K562 (cell line): ENCODE measurements around the gene ZFYVE19. TPM values are rescaled to one million over a fixed set of nuclear protein-coding genes. Genes with fewer than 3 reads are reported as not detected.
A peak's percentile ranks its signal among the peaks of the same experiment; 100 is the strongest.

Source experiments
- CC2D1A ChIP-seq: fragments of 450-650 bp; IDR thresholded peaks from 2 replicates; pipeline ENCODE4 v1.6.1; 2017; ENCODE audit warnings: mild to moderate bottlenecking
- CREM ChIP-seq: IDR thresholded peaks from 2 replicates; pipeline ENCODE4 v1.6.1; 2014; ENCODE audit warnings: antibody characterized with exemption, low read depth
- CTBP1 ChIP-seq: fragments of 450-650 bp; IDR thresholded peaks from 2 replicates; pipeline ENCODE4 v1.6.1; 2016; ENCODE audit warnings: borderline replicate concordance
- DEAF1 ChIP-seq: fragments of 450-650 bp; formaldehyde crosslinking; IDR thresholded peaks from 2 replicates; pipeline ENCODE4 v1.4.0; 2020; ENCODE audit warnings: mild to moderate bottlenecking, moderate library complexity
- EP400 ChIP-seq: fragments of 450-650 bp; IDR thresholded peaks from 2 replicates; pipeline ENCODE4 v1.6.1; 2017; ENCODE audit warnings: antibody characterized with exemption, mild to moderate bottlenecking, moderate library complexity
- HNRNPUL1 ChIP-seq: fragments of 200-400 bp; formaldehyde crosslinking; IDR thresholded peaks from 2 replicates; pipeline ENCODE4 v1.6.1; 2017; ENCODE audit warnings: low read length
- HOXB6 ChIP-seq: fragments of 250-450 bp; sonication (Bioruptor Pico); IDR thresholded peaks from 2 replicates; pipeline ENCODE4 v1.5.1; 2022; ENCODE audit warnings: mild to moderate bottlenecking, borderline replicate concordance
- JUND ChIP-seq, 2 experiments: IDR thresholded peaks; 2 replicates in 1 of 2; 3 replicates in 1 of 2; pipeline ENCODE4 v1.6.1; 2011; ENCODE audit warnings: borderline replicate concordance in 2 of 2, low read depth in 2 of 2, low read length in 2 of 2, improper control_type of control experiment in 1 of 2, missing biosample characterization in 1 of 2, missing genetic modification characterization in 1 of 2, missing genetic modification reagents in 1 of 2
- MBD2 ChIP-seq: sonication (generic); IDR thresholded peaks from 2 replicates; pipeline ENCODE4 v1.6.1; 2016; ENCODE audit warnings: low read depth, borderline replicate concordance
- MEIS2 ChIP-seq: fragments of 450-650 bp; IDR thresholded peaks from 2 replicates; pipeline ENCODE4 v1.6.1; 2014; ENCODE audit warnings: mild to moderate bottlenecking; ENCODE audit not compliant: partially characterized antibody
- MYC ChIP-seq, 2 experiments: fragments of 250-450 bp in 1 of 2; sonication (Bioruptor Pico) in 1 of 2; IDR thresholded peaks; 2 replicates each; pipeline versions ENCODE4 v1.5.1 to v1.6.1; 2012 to 2021; ENCODE audit warnings: low read depth in 2 of 2, borderline replicate concordance in 1 of 2, improper control_type of control experiment in 1 of 2, low read length in 1 of 2, mild to moderate bottlenecking in 1 of 2, moderate library complexity in 1 of 2
- POLR2G ChIP-seq: fragments of 200-400 bp; formaldehyde crosslinking; IDR thresholded peaks from 2 replicates; pipeline ENCODE4 v1.6.1; 2017; ENCODE audit warnings: low read depth, mild to moderate bottlenecking, antibody characterized with exemption, low read length, moderate library complexity
- RAD51 ChIP-seq: fragments of 450-650 bp; IDR thresholded peaks from 2 replicates; pipeline ENCODE4 v1.7.1; 2016; ENCODE audit warnings: low read depth, mild to moderate bottlenecking, borderline replicate concordance
- RBFOX2 ChIP-seq: fragments of 200-400 bp; formaldehyde crosslinking; IDR thresholded peaks from 2 replicates; pipeline ENCODE4 v1.6.1; 2017; ENCODE audit warnings: low read depth, mild to moderate bottlenecking, low read length, moderate library complexity
- RBM34 ChIP-seq: fragments of 200-400 bp; formaldehyde crosslinking; IDR thresholded peaks from 2 replicates; pipeline ENCODE4 v1.6.1; 2018; ENCODE audit warnings: low read length, borderline replicate concordance; ENCODE audit not compliant: insufficient read depth
- SMAD2 ChIP-seq: fragments of 150-350 bp; IDR thresholded peaks from 2 replicates; pipeline ENCODE4 v1.6.1; 2014; ENCODE audit warnings: low read depth, mild to moderate bottlenecking, low read length
- SMC3 ChIP-seq: conservative IDR thresholded peaks from 2 replicates; pipeline ENCODE4 v1.6.1; 2011; ENCODE audit warnings: low read depth, low read length, improper control_type of control experiment; ENCODE audit not compliant: insufficient read depth
- ZNF263 ChIP-seq: sonication (generic); formaldehyde crosslinking; IDR thresholded peaks from 2 replicates; pipeline ENCODE4 v1.8.0; 2022; ENCODE audit warnings: mild to moderate bottlenecking, missing genetic modification reagents, borderline replicate concordance
- ZNF282 ChIP-seq: sonication (generic); formaldehyde crosslinking; IDR thresholded peaks from 2 replicates; pipeline ENCODE4 v1.8.1; 2023; ENCODE audit warnings: missing genetic modification reagents
- ZSCAN32 ChIP-seq: fragments of 450-650 bp; formaldehyde crosslinking; IDR thresholded peaks from 2 replicates; pipeline ENCODE4 v1.4.0; 2020; ENCODE audit warnings: mild to moderate bottlenecking, moderate library complexity
- polyA plus RNA-seq, 8 experiments: library from polyadenylated mRNA; depleted of rRNA in 4 of 8; stranded (reverse) in 5 of 8; unstranded in 3 of 8; fragments of >200 nt; fragmentation: Nextera tagmentation in 2 of 8; fragmentation: Illumina TruSeq in 1 of 8; extraction: Ambion mirVana in 2 of 8; extraction: Trizol in 1 of 8; gene quantifications; 2 replicates each; pipeline versions ENCODE4 v1.2.1 to v1.2.3, GENCODE V29; 2011 to 2014; ENCODE audit warnings: inconsistent platforms in 1 of 8, missing spikeins in 1 of 8
- total RNA-seq, 7 experiments: library from RNA; depleted of rRNA in 6 of 7; stranded (reverse); fragments of >200 nt in 6 of 7; fragmentation: Illumina TruSeq in 2 of 7; extraction: Trizol in 2 of 7; gene quantifications; 2 replicates each; pipeline versions ENCODE4 v1.2.1 to v1.2.3, GENCODE V29; 2011 to 2021; ENCODE audit warnings: low replicate concordance in 1 of 7
- TF ChIP-seq, protein P1 (sequence below): fragments of 250-450 bp; sonication (Bioruptor Pico); IDR thresholded peaks from 2 replicates; pipeline ENCODE4 v1.5.0; 2020; ENCODE audit warnings: mild to moderate bottlenecking
- TF ChIP-seq, protein P2 (sequence below): sonication (generic); formaldehyde crosslinking; IDR thresholded peaks from 2 replicates; pipeline ENCODE4 v1.8.0; 2022; ENCODE audit warnings: missing genetic modification reagents, mild to moderate bottlenecking, moderate library complexity, borderline replicate concordance

ZFYVE19 gene
- total and polyA plus RNA-seq, 9 of the 15 experiments (the other 6 are each of a cell fraction or from before 2014, with no cell fraction given) = 1.5 to 36.8 (median 19.9) TPM

DNA sequence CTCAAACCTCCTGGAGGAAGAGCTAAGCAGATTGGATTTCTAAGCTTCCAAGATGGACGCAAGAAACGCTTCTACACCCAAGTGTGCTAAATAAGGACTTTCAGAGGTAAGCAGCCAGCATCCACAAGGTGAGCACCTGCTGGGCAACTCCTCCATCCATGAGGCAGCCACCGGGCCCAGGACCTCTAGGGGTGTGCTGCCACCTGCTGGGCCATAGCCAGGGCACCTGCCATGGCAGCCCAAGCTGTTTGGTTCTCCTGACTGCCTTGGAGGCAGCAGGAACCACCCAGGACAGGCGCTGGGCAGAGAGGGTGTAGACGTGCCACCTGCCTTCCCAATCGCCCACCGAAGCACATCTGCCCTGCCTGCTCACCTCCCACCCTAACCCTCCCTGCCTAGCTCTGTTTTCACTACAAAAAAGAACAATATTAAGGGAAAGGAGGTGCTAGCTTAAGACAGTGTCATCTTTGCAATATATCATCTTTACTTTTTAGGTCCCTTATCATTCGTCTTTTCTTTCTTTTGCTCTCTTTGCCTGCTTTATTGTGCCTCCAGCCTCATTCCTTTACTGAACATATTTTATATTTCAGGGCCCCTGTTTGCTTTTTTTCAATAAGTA, 24.2 kb upstream of the ZFYVE19 start (continued):
- TF ChIP-seq RBM34 = no peak
- peak; percentile 25; the same call in 1 of the 2 replicates for TF ChIP-seq POLR2G
- TF ChIP-seq MBD2 = no peak
- peak; percentile 45; the same call in 1 of the 2 replicates for TF ChIP-seq ZNF263
- TF ChIP-seq, protein P1, sequence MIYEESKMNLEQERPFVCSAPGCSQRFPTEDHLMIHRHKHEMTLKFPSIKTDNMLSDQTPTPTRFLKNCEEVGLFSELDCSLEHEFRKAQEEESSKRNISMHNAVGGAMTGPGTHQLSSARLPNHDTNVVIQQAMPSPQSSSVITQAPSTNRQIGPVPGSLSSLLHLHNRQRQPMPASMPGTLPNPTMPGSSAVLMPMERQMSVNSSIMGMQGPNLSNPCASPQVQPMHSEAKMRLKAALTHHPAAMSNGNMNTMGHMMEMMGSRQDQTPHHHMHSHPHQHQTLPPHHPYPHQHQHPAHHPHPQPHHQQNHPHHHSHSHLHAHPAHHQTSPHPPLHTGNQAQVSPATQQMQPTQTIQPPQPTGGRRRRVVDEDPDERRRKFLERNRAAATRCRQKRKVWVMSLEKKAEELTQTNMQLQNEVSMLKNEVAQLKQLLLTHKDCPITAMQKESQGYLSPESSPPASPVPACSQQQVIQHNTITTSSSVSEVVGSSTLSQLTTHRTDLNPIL (CRISPR knock-in tag) = no peak
- TF ChIP-seq ZNF282 (CRISPR knock-in tag) = no peak
- TF ChIP-seq, protein P2, sequence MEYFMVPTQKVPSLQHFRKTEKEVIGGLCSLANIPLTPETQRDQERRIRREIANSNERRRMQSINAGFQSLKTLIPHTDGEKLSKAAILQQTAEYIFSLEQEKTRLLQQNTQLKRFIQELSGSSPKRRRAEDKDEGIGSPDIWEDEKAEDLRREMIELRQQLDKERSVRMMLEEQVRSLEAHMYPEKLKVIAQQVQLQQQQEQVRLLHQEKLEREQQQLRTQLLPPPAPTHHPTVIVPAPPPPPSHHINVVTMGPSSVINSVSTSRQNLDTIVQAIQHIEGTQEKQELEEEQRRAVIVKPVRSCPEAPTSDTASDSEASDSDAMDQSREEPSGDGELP (CRISPR knock-in tag) = peak; percentile 49; the same call in 1 of the 2 replicates
- TF ChIP-seq SMC3 = peak; percentile 81
- no peak for TF ChIP-seq MEIS2
- TF ChIP-seq CTBP1 = peak; percentile 94
- TF ChIP-seq HNRNPUL1 = no peak
- peak; percentile 74 for TF ChIP-seq DEAF1 (CRISPR knock-in tag)
- TF ChIP-seq HOXB6 (CRISPR knock-in tag) = no peak
- TF ChIP-seq JUND (IDR thresholded peaks at IDR 0.05; ENCODE audit: borderline replicate concordance, low read depth, low read length) = peak; percentile 31; the same call in 1 of the 2 replicates
- no peak; the same call in 2 of the 3 replicates for TF ChIP-seq JUND (tag; IDR thresholded peaks at IDR 0.05; ENCODE audit: borderline replicate concordance, low read depth, low read length)
- TF ChIP-seq RAD51 = no peak
- 0 out of 2 replicates have a peak, but pooled peaks have one; percentile 31 for TF ChIP-seq CC2D1A
- TF ChIP-seq ZSCAN32 (CRISPR knock-in tag) = no peak
- TF ChIP-seq EP400 = no peak
- TF ChIP-seq MYC (IDR thresholded peaks at IDR 0.05; ENCODE audit: low read depth, low read length) = peak; percentile 51; the same call in 1 of the 2 replicates
- TF ChIP-seq MYC (CRISPR knock-in tag; IDR thresholded peaks at IDR 0.05; ENCODE audit: borderline replicate concordance, low read depth) = no peak
- TF ChIP-seq CREM = 0 out of 2 replicates have a peak, but pooled peaks have one; percentile 8
- 0 out of 2 replicates have a peak, but pooled peaks have one; percentile 17 for TF ChIP-seq RBFOX2
- TF ChIP-seq SMAD2 = no peak
